ENCODE results near the gene GLIS1.
A peak's percentile ranks its signal among the peaks of the same experiment; 100 is the strongest.

GLIS1 gene

DNA sequence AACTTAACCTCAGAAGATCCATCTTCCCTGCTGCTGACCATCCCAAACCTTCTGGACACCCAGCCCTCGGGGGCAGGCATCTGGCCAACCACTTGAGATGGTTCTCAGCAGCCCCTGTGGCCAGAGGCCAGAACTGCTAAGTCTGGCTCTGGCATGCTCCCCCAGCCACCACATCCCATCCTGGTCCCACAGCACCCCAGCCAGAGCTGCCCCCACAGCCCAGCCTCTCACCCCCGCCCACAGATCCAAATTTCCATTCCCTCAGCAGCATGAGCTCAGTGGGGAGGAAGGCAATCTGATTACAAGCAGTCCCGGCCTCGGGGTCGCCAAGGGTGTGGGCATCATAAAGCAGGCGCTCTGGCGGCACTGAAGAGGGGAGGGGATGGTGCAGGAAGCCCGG is 45.6 kb downstream of the GLIS1 start:
- no peak for DNase-seq

DNA sequence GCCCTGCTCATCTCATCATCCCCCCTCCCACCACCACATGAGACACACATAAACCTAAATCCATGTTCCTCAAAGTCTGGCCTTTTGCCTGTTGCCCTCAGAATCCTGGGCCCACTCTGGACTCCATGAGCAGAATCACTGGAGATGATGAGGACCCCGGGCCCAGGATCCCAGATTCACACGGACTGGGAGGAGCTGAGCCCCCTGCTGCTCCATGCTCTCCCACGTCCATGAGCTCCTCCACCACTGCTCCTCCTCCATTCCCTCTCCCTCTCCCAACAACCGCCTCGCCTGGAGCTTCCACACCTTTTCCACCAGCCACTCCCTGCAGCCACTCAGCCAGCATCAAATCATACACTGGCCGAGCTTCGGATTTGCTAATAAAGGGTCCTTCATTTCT is 47.6 kb downstream of the GLIS1 start:
- no peak for DNase-seq

GRCh38 chr1:53690411-53690810 is 48.6 kb downstream of the GLIS1 start:
- DNase-seq: no peak

DNA sequence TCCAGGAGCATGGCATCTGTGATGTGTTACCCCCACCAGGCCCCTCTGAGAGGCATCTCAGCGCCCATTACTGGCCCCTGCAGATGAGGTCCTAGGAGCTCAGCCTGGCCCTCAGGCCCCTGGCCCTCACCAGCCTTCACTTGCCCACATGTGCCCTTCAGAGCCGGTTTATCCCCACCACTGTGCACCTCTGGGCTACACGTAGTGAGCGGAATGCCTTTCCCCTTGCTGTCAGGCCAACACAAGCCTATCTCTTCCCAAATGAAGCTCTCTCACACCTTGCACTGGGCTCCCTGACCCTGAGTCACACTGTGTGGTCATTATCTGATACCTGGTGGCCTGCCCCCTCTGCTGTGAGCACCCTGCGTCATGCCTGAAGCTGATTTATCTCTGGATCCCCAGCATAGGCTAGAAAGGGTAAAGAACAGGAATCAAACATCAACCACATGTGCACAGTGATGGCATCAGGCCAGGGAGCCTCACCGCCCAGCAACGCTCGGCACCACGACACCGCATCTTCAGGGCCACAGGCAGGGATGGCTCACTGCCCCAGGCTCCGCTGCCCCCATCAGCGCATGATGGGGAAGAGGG is 49.1 kb downstream of the GLIS1 start:
- no peak for DNase-seq

DNA sequence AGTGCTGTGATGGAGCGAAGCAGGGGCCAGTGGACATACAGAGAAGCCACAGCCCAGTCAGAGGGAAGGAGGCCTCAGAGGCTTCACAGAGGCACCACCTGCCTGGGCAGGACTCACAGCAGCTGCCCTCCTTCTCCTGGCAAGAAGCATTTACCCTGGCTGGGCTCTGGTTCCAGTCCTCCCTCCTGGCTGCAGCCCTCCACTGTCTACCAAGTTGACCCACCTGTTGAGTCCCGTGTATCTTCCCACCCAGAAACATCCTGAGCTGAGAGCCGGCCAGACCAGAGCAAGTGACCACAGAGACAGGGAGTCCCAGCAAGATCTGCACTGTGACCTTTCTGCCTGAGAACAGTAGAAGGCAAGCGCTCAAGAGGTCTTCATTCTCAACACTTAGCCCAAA is 49.7 kb downstream of the GLIS1 start:
- no peak for DNase-seq

DNA sequence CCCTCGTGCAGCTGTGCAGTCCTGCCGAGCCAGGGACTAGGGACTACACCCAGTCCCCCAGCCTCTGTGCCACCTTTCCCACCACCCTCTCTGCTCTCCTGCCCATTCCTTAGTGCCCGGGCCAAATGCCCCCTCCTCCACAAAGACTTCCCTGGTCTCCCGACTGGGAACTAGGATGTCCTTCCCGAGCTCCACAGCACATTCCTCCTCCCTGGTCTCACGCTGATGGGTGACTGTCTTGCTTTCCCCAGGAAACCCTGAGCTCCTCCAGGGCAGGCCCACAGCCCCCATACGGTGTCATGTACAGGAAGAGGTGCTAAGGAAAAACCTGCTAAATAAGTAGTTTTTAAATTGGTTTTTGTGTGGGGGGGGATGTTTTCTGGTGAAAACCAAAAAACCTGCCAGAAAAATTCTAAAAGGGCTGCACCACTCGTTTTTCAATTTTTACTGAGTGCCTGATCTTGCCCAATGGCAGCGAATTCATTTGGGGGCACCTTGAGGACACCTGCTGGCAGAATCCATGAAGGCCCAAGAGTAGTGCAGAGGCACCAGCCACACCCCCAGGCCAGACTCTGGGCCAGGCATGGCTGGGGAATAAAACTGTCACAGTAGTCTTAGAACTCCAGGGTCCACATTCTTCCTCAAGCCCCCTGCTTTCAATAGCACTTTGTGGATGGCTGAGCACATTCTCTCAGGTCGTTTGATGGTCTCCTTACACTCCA is 50.4 kb downstream of the GLIS1 start:
- no peak for DNase-seq

- DNase-seq: no peak
Observed at GRCh38 chr1:53687901-53688300, 51.1 kb downstream of the GLIS1 start.

DNA sequence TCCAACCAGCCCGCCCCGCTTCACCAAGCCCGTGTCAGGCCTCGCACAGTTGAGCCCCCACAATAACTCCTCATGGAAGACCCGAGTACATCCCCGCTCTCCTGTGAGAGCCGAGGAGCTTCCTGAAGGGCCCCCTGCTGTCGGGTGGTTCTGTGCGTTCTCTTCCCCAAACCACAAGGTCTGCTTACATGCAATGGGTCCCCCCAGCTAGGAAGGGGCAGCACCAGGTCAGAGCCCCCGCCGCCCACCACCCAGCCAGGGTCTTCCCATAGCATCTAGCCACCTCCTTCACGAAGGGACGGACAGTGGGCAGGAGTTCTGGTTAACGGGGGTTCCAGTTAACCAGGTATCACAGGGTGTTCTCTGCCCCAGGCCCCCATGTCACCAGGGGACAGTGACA is 51.5 kb downstream of the GLIS1 start:
- no peak for DNase-seq

DNA sequence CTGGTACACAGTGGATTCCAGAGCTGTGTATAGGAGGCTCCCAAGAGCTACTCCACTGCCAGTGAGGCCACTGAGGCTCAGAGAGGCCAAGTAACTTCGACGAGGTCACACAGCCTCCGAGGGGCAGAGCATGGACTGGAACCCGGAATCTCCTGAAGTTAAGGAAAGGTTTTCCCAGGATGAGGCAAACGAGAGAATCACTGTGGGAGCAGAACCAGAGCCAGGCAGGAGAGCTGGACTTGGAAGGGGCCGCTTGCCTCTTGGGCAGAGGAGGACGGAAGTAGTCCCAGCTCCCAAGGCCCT is 52.0 kb downstream of the GLIS1 start:
- DNase-seq: no peak

- no peak for DNase-seq
Observed at GRCh38 chr1:53686091-53686964, 52.6 kb downstream of the GLIS1 start.

- no peak for DNase-seq
Observed at GRCh38 chr1:53685272-53686051, 53.5 kb downstream of the GLIS1 start.

GRCh38 chr1:53684741-53685140 is 54.2 kb downstream of the GLIS1 start:
- DNase-seq: no peak

GRCh38 chr1:53683986-53684740 is 54.8 kb downstream of the GLIS1 start:
- no peak for DNase-seq

GRCh38 chr1:53682881-53683280 is 56.1 kb downstream of the GLIS1 start:
- no peak for DNase-seq

DNA sequence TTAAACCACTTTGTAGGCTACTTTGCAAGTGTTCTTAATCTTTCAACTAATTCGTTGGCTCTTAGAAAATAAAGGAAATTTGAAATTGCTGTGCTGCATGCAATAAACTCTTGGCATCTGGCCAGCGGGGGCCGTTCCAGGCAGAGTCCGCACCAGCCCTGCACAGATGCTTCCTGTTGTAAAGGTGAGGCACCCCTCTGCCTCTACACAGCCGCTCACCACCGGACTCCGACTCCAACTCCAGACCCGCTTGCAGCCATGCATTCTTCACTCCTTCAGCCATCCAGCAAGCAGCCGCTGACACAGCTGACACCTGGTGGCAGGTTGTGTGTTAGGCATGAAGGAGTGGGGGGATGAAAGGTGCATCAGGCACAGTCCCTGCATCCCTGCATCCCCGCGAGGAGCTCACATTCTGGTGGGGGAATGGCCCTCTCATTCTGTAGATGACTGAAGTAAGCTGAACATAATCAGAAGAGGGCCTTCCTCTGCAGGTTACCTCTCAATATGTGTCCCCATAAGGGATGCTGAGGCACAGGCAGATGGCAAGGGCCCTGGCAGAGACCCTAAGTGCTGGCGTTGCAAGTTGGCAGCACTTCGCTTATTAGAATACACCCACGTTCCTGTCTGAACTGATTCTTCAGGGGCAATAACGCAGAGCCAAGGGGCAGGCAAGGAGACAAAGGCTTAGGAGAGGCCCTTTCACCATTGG is 56.8 kb downstream of the GLIS1 start:
- DNase-seq: peak; percentile 36

- DNase-seq: no peak
Observed at GRCh38 chr1:53681351-53681976, 57.5 kb downstream of the GLIS1 start.

DNA sequence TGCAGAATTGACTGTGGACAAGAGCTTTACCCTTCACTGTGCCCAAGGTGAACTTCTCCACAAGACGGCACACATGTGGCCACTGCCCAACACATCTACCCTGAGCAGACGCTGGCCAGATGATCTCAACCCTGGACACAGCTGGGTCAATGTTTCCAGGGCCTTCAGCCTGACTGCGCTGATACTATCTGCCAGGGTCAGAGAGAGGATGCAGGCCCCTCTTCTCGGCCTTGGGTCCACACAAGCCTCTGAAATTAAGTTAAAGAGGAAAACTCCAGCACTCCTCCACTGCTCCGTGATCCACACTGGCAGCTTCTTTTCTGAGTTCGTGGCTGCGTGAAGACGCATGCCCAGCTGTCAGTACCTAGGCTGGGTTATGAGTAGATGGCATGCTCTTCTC is 58.1 kb downstream of the GLIS1 start:
- no peak for DNase-seq

DNA sequence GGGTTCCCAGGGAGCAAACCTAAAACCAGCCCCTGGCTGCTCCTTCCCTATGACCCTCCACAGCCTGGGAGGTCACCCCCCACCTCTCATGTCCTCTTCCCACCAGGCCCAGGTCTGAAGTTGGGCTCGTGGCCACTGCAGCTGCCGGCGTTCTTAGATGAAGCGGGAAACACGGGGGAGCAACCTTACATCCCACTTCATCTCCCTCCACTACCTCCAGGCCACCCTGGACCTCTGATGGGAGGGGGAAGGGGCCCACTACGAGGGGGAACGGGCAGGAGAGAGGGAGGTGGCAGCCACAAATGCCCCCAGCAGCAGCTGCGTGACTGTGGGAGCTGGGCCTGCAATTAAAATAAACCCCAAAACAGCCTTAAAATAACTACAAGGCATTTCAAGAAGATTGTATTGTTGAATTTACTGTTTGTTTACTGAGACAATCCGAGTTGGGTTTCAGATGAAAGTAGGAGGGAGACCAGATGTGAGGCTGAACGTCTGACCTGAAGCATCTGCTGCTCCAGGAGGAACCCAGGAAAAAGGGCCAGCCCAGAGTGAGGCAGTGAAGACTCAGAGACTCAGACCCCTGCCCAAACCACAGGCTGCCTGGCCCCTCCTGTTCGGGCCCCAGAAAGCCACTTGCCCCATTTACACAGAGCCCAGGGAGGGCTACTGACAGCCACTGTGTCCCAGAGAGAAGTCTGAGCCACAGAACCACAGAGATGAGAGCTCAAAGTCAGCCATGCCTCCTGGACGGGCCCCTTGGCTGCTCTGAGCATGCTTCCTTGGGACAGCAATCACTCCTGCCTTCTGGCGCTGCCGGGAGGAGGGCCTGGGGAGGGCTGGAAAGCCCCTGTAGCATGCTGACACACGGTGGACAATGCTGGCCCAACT is 59.8 kb downstream of the GLIS1 start:
- no peak for DNase-seq

GRCh38 chr1:53678507-53678906 is 60.5 kb downstream of the GLIS1 start:
- no peak for DNase-seq

- DNase-seq: no peak
Observed at GRCh38 chr1:53678046-53678445, 60.9 kb downstream of the GLIS1 start.

Measured in CD4-positive, alpha-beta T cell treated with Interleukin-17A for 1 hour (primary cell).